GM19351 (cell line): Measurements from ENCODE around the gene MRPL51.
"Not testable (repeated sequence)": the region's sequence is repeated elsewhere in the genome, so short reads cannot be mapped to it uniquely, and the experiment has no call there.

Experiments
- ATAC-seq: cut with Tn5 transposase; IDR thresholded peaks from one replicate; pipeline ENCODE4 v1.9.1; 2021; ENCODE audit warnings: mild to moderate bottlenecking, moderate library complexity; ENCODE audit not compliant: unreplicated experiment

MRPL51 gene

GRCh38 chr12:6532051-6532926 lies 39.2 kb upstream of the MRPL51 start:
- ATAC-seq, result peak; percentile 41

GRCh38 chr12:6530576-6531260 lies 37.7 kb upstream of the MRPL51 start:
- ATAC-seq, result no peak

GRCh38 chr12:6529291-6529737 lies 36.3 kb upstream of the MRPL51 start:
- ATAC-seq, result no peak

- ATAC-seq, result no peak
Observed at GRCh38 chr12:6528539-6529235, 35.6 kb upstream of the MRPL51 start.

GRCh38 chr12:6527711-6528110 lies 34.6 kb upstream of the MRPL51 start:
- ATAC-seq, result no peak

- no peak for ATAC-seq
Observed at GRCh38 chr12:6526766-6527525, 33.9 kb upstream of the MRPL51 start.

GRCh38 chr12:6526201-6526600 lies 33.1 kb upstream of the MRPL51 start:
- no peak for ATAC-seq

GRCh38 chr12:6524648-6525047 lies 31.6 kb upstream of the MRPL51 start:
- ATAC-seq, result no peak

GRCh38 chr12:6523708-6524107 lies 30.6 kb upstream of the MRPL51 start:
- no peak for ATAC-seq

- no peak for ATAC-seq
Observed at GRCh38 chr12:6522193-6522592, 29.1 kb upstream of the MRPL51 start.

GRCh38 chr12:6520186-6520585 lies 27.1 kb upstream of the MRPL51 start:
- ATAC-seq, result no peak

GRCh38 chr12:6508087-6508486 lies 15.0 kb upstream of the MRPL51 start:
- ATAC-seq, result no peak

GRCh38 chr12:6507102-6507998 lies 14.3 kb upstream of the MRPL51 start:
- no peak for ATAC-seq

GRCh38 chr12:6500466-6500865 lies 7.4 kb upstream of the MRPL51 start:
- no peak for ATAC-seq

GRCh38 chr12:6497291-6497690 lies 4.2 kb upstream of the MRPL51 start:
- ATAC-seq, result not testable (repeated sequence)

GRCh38 chr12:6494968-6495367 lies 1.9 kb upstream of the MRPL51 start:
- ATAC-seq, result no peak

- peak; percentile 24 for ATAC-seq
Observed at GRCh38 chr12:6494258-6494743, 1.2 kb upstream of the MRPL51 start.

- peak; percentile 84 for ATAC-seq
Observed at GRCh38 chr12:6493497-6494257, 615 bp upstream of the MRPL51 start, which contains the start of gene NCAPD2. Gene NCAPD2, plus strand, starts transcription at chr12:6494102. Its CDS starts 997 bp downstream, at chr12:6495099.

GRCh38 chr12:6490673-6491072 lies 2.4 kb downstream of the MRPL51 start:
- ATAC-seq, result not testable (repeated sequence)
